ENCODE measurements around the gene SPG21.

The SPG21 gene

GRCh38 chr15:64934023-64934422 is 55.7 kb downstream of the SPG21 start:
- no peak for DNase-seq

DNA sequence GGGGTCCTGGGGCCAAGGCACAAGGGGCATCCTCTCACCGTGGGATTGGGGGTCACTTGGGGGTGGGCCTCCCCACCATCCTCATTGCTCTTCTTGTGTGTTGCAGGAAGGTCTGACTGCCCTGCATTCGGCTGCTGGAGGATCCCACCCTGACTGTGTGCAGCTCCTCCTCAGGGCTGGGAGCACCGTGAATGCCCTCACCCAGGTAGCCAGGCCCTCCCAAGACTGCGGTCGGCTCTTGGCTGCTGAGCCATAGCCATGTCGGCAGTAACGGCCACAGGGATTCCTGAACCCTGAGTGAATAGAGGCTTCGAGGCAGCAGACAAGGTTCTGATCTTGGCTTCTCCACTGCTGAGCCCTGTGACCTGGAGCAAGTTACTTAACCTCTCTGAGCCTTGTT is 58.3 kb downstream of the SPG21 start:
- no peak for DNase-seq

GRCh38 chr15:64930778-64931371 is 58.8 kb downstream of the SPG21 start:
- DNase-seq = no peak

- DNase-seq = no peak
Measured at GRCh38 chr15:64930019-64930652, 59.6 kb downstream of the SPG21 start.

DNA sequence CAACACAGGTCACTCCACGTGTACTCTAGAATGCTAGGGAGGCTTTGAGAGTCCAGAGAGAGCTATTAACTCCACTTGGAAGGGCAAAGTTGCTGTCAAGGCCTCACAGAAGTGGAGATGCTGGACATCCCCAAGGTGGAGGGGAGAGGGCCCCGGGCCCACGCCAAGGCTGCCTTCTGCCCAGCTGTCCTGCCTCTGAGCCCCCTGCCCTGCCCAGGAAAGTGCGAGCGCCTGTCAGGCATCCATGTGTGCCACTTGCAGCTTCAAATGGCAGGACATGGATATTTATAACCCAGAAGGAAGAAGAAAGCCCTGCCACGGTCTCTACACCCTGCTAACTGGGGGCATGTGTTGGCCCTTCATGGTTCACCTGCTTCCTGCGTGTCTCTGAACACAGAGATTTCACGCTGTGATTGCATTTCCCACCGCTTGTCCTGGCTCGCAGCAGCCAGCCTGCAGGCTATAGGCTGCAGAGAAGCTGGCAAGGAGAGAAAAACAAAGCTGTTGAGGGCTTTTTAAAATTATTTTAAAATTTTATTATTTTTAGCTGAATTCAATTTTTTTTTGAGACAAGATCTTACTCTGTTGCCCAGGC is 61.0 kb downstream of the SPG21 start:
- no peak for DNase-seq

GRCh38 chr15:64926661-64927060 is 63.1 kb downstream of the SPG21 start:
- no peak for DNase-seq

GRCh38 chr15:64925335-64926330 is 64.1 kb downstream of the SPG21 start:
- no peak for DNase-seq

DNA sequence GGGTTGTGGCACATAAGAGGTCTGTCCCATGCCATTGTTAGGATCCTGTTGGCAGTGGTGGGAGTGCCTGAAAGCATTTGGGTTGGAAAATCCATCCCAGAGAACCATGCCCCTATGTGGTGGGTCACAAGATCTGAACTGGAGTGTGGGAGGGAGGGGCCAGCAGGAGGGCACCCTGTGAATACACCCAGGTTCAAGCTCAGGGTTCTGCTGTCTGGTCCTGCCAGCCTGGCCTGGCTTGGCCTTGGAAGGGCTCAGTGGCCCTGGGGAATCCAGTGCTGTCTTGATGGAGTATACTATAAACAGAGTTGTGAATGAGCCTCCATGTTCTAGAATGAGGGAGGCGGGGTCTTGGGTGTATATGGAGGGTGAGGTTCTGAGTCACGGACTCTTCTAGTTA is 66.2 kb downstream of the SPG21 start:
- no peak for DNase-seq

- DNase-seq = no peak
Measured at GRCh38 chr15:64921711-64922110, 68.0 kb downstream of the SPG21 start.

DNA sequence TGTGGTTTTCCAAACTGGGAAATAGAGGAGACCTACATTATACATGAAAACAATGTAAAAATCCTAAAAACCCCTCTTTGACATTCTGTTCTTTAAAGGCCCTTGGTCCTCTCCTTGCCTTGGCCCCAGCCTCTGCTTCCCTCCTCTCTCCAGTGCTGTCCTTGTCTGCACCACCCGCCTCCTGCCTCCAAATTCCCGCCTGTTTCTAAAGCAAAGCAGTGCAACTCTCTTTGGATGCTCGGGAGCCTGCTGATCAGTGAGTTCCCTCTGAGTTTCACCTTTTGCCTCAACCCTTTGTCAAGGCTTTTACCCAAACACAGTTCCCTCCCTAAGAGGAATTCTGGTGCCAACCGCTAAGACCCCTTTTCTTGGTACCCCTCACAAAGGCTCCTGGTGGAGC is 70.0 kb downstream of the SPG21 start:
- no peak for DNase-seq

DNA sequence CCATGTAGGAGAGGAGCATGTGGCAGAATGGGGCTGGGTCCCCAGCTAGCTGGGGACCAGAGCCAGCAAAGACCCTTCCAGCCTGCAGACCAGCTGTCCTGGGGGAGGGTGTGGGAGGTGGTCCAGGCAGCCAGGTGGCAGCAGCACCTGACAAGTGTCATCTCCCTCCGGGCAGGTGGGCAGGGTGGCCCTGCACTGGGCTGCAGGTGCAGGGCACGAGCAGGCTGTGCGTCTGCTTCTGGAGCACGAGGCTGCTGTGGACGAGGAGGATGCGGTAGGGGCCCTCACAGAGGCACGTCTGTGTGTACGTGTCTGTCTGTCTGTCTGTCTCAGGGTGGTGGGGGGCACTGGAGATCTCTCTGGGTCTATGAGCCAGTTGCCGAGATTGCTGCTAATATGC is 72.5 kb downstream of the SPG21 start:
- DNase-seq = no peak

- no peak for DNase-seq
Measured at GRCh38 chr15:64916365-64916764, 73.3 kb downstream of the SPG21 start.

GRCh38 chr15:64915518-64916227 is 74.0 kb downstream of the SPG21 start:
- no peak for DNase-seq

All from NCI-H446 (cell line).